GM18507 (cell line): ENCODE measurements around the gene CTPS2.
"Not testable (repeated sequence)": the region's sequence is repeated elsewhere in the genome, so short reads cannot be mapped to it uniquely, and the experiment has no call there.

Experiments
- DNase-seq: peaks from one replicate; pipeline ENCODE4 v3.0.0; 2011; ENCODE audit warnings: low read depth; ENCODE audit not compliant: insufficient read length; ENCODE audit errors: extremely low spot score
- FAIRE-seq: peaks from 2 replicates; lab custom pipeline; 2011; peaks lifted over from hg19 to GRCh38; lab: Jason Lieb, UNC

Gene CTPS2

DNA sequence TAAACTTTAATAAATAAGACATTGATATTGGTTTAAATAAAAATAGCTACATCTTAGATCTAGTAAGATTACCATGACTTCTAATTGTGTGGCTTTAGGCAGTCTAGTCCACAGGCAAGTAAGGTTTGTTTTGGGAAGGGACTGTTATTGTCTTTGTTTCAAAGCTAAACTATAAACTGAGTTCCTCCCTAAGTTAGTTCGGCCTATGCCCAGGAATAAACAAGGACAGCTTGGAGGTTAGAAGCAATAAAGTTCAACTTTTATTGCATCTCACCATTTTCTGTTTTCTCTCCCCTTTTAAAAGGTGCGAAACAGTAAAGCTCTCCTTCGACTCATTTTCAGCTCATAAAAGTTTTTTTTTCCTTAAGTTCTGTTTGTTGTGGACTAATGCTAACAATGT is 133.0 kb downstream of the CTPS2 start:
- DNase-seq (no peak), FAIRE-seq (no peak)

DNA sequence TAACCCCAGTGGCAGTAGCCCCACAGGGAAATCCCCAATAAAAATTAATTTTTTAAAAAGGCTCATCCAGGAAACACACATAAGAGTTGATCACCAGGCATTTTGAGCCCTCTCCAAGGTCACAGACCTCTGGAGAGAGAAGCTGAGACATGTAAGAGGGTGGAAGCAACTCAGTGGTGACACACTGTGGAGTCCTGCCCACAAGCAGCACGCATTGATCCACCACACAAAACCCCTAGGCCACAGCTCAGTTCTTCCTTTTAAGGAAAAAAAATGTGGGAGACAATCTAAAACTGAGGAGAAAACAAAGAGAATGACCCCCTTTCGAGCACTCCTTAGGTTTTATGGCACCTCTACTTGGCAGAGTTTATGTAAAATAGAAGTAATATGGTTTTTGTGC is 134.3 kb downstream of the CTPS2 start:
- no peak for DNase-seq
- FAIRE-seq, result no peak

DNA sequence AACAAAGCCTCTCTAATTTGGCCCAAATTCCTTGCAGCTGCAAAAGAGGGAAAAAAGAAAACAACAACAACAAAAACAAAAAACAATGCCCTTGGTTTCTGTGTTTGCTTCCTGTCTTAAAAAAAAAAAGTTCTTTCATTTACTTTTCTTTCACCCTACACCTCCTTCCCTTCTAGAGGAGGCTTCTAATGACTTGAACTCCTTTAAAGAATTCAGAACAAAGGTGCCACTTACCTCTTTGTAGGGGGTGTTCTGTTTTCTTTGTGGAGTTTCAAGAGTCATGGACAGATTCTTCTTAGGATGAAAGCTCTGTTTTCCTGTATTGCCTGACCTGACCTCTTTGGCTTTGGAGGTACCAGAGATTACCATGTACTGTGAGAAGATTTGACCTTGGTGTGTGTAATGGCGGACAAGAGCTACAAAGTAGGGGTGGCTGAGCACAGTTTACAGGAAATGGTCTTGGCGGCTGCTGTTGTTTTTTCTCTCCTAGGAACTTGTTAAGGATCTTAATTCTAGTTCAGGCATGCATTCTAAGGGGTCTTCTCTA is 134.9 kb downstream of the CTPS2 start:
- FAIRE-seq (no peak), DNase-seq (no peak)

DNA sequence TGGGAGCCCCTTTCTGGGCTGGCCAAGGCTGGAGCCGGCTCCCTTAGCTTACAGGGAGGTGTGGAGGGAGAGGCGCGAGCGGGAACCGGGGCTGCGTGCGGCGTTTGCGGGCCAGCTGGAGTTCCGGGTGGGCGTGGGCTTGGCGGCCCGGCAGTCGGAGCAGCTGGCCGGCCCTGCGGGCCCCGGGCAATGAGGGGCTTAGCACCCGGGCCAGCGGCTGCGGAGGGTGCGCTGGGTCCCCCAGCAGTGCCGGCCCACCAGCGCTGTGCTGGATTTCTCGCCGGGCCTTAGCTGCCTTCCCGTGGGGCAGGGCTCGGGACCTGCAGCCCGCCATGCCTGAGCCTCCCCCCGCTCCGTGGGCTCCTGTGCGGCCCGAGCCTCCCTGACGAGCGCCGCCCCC is 137.1 kb downstream of the CTPS2 start:
- not testable (repeated sequence) for DNase-seq

DNA sequence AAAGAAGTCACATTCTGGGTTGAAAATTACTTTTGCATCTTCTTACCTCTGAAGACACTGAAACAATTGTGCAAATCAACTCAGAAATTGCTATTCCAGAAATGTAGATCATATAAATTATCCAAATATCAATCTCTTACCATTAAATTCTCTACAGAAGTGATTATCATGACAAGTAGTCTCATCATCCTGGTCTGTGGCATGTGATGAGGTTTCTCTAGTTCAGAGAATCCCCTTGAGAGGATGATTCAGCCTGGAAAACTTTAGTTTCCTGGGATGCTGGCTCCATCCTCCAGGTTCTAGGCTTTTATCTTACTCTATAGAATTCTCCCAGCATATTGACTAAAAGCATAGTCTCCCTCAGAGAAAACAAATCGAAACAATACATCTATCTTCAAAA is 138.7 kb downstream of the CTPS2 start:
- FAIRE-seq (no peak), DNase-seq (no peak)

More for the DNA sequence above, 137.1 kb downstream of the CTPS2 start:
- FAIRE-seq, result not testable (repeated sequence)

DNA sequence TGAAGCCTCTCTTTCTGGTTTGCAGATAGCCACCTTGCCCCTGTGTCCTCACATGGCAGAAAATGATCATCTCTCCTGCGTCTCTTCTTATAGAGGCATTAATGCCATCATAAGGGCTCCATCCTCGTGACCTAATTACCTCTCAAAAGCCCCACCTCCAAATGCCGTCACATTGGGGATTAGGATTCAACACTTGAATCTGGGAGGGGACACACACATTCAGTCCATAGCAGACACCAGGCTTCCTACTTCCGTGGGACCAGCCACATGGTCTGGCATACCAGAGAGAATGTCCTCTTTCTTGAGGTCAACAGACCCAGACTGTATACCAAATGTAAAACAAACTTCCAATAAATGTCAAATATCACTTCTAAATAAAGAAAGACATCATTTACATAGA is 144.8 kb downstream of the CTPS2 start:
- FAIRE-seq (no peak), DNase-seq (no peak)

DNA sequence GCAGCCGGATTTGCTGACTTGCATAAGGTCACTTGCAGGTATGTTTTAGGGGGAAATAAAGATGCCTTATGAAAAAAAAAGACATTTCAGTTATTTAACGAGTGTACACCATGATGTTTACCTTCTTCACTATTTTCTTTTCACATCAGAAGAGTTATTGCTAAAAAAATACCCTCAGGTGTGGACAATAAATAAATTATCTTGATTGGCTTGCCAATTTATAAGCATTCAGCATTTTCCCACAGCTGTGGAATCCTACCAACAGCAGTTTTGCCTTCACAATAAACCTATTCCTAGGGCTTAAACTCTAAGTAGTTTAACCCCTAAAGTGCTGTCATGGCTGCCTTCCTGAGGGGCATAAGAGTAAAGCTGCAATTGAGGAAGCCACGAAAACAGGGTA is 145.9 kb downstream of the CTPS2 start:
- DNase-seq (no peak), FAIRE-seq (no peak)

DNA sequence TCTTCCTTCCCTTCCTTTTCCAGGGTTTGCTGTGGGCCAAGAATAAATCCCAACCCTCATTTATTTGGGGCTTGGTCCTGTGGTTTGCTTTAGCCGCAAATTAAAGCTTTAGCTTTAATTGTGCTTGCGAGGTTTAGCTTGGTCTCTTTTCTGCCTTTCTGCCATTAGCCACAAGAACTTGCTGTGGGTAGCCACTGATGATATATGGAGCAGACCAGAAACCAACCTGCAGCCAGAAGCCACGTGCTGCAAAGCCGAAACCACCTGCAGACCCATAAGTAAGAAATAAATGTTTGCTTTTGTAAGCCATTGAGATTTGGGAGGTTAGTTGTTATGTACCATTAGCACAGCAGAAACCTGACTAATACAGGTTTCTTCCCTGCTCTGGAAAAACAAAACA is 152.3 kb downstream of the CTPS2 start:
- FAIRE-seq (no peak), DNase-seq (no peak)

DNA sequence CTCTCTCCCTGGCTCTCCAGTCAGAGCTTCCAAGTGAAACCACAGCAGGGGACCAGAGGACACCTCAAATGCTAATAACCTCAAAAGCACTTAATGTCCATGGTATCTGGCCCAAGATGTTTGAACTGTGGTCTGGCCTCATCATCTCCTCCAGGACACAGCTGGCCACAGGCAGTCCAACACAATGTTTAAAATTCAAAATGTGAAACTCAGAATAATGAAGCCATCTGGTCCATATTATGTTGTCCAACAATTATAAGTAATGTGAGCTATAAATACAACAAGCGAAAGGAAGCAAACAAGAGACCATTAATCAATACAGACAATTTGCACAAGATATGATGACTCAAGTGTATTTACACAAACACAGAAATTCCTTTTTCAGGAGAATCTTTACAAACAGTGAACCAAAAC is 153.3 kb downstream of the CTPS2 start:
- FAIRE-seq (no peak), DNase-seq (no peak)

DNA sequence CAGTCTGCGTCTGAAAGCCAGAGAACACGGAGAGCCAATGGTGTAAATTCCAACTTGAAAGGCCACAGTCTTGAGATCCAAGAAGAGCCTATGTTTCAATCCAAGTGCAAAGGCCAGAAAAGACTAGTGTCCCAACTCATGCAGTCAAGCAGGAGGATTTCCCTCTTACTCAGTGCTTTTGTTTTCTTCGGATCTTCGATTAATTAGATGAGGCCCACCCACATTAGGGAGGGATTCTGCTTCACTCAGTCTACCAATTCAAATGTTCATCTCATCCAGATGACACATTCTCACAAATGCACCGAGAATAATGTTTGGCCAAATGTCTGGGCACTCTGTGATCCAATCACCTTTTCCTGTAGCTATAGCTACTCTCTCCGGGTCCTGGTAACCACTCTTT is 154.0 kb downstream of the CTPS2 start:
- FAIRE-seq, result no peak
- no peak for DNase-seq

DNA sequence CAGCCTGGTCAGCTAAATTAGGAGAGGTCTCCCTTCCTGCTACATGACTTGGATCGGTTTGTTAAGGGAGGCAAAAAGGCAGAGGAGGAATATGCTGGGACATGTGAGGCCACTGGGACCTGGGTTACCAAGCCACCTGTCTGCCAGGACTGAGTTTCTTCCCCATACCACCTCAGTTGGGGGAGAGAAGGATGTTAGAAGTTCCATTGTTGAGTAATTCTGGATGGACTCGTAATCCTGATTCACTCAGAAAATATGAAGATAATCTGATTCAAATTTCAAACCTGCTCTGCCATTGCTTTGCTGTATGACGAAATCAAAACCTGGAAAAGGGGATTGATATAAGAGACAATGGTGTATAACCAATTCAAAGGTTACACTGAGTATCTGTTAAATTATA is 159.9 kb downstream of the CTPS2 start:
- FAIRE-seq (no peak), DNase-seq (no peak)

DNA sequence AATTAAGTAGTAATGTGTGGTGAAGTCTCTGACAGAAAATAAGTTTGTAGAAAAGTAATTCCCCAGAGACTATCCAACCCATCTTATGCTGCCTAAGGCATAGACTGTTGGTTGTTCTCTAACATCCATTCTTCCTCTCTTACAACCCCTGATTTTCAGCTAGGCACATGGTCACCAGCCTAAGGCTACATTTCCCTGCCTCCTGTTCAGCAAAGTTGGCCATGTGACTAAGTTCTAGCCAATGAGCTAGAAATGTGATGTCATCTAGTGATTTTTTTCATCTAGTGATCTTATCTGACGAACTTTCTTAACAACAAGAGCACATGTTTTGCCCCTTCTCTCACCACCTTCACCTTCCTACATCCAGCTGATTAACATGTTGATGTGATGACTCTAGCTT is 164.8 kb downstream of the CTPS2 start:
- DNase-seq (no peak), FAIRE-seq (no peak)

DNA sequence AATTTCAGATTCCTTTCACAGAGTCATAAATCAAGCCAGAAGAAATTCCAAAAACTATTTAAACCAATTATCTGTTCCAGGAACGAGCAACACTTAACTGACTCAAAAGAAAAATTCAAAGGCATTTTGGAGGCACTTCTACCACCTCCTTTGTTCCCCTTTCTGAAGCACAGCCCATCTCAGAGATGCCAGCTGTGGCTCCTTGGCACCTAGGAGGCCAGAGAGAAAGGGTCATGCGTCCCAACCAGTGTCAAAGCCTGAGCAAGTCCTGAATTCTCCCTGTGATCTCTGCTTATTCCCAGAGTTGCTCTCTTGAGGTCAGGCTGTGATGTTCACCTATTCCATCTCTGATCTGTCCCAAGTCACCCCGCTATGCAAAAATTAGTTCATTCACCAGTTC is 167.5 kb downstream of the CTPS2 start:
- FAIRE-seq (no peak), DNase-seq (no peak)
